Testis (tissue), 3 donors: ENCODE measurements around the gene COG8. TPM values are rescaled to one million over a fixed set of nuclear protein-coding genes. Genes with fewer than 3 reads are reported as not detected.

Source experiments
- DNase-seq: peaks from one replicate; pipeline ENCODE4 v3.0.0-alpha.2; 2019
- H3K27ac ChIP-seq, 2 donors: fragments of 200-600 bp; sonication (generic); one replicate each; pipeline ENCODE4 v1.5.1; 2019
- H3K27me3 ChIP-seq: fragments of 200-600 bp; sonication (generic); one replicate; pipeline ENCODE4 v1.5.1; 2019
- H3K36me3 ChIP-seq: fragments of 200-600 bp; sonication (generic); one replicate; pipeline ENCODE4 v1.5.1; 2017; ENCODE audit warnings: low read depth; ENCODE audit errors: missing control alignments
- H3K4me1 ChIP-seq: fragments of 200-600 bp; sonication (generic); one replicate; pipeline ENCODE4 v1.5.1; 2019
- H3K4me3 ChIP-seq, 2 donors: fragments of 200-600 bp; sonication (generic); one replicate each; pipeline ENCODE4 v1.5.1; 2017 to 2019
- H3K9me3 ChIP-seq: fragments of 200-600 bp; sonication (generic); one replicate; pipeline ENCODE4 v1.5.1; 2017
- POLR2A ChIP-seq: fragments of 450-650 bp; IDR thresholded peaks from one replicate; pipeline ENCODE4 v1.6.1; 2017; ENCODE audit warnings: antibody characterized with exemption, mild to moderate bottlenecking, moderate library complexity
- WGBS, 2 donors: methylation state at CpG; one replicate each; pipeline ENCODE4 v1.1.5; 2018; 5-methylcytosine and 5-hydroxymethylcytosine counted together
- intact Hi-C: fragments of 100-400 bp; cut with DNase I; formaldehyde crosslinking; loops from one replicate; pipeline ENCODE4 v1.15.1; 2023; ENCODE audit warnings: low total_unique reads
- polyA plus RNA-seq: library from polyadenylated mRNA; stranded (reverse); fragments of 350-450 nt; fragmentation: Illumina TruSeq; extraction: RNeasy Lipid Tissue Mini Kit (QIAGEN cat#74804); gene quantifications from one replicate; pipeline ENCODE4 v1.2.3, GENCODE V29; 2014; ENCODE audit warnings: low read depth, low replicate concordance; ENCODE audit not compliant: insufficient read depth
- total RNA-seq, 2 donors: library from RNA; depleted of rRNA; stranded (reverse); fragments of >200 nt; gene quantifications; one replicate each; pipeline ENCODE4 v1.2.3, GENCODE V29; 2016
- TF ChIP-seq, protein P1 (sequence below), 3 experiments: fragments of 450-650 bp in 2 of 3; fragments of 200-600 bp in 1 of 3; sonication (generic) in 1 of 3; IDR thresholded peaks; one replicate each; pipeline ENCODE4 v1.5.1; 2016 to 2019; ENCODE audit warnings: antibody characterized with exemption in 3 of 3, mild to moderate bottlenecking in 2 of 3, moderate library complexity in 1 of 3

The COG8 gene
- total and polyA plus RNA-seq, 3 donors from 2014 or later, result 74.1 to 96.6 (median 90.8) TPM

GRCh38 chr16:69330286-69331109 is 8.9 kb downstream of the COG8 start, which contains the start of gene PDF:
TSS of gene PDF (minus strand) at chr16:69330588. CDS start at chr16:69330570, 18 bp downstream.
- Histone ChIP-seq H3K4me1 (peaks cover 13% of the 10 kb centered on the region), H3K36me3 (no peaks in the 10 kb centered on the region), H3K27ac (peak within 1 kb of the TSS; percentile 61 to 91), H3K27me3 (no peaks in the 10 kb centered on the region), H3K9me3 (no peaks in the 10 kb centered on the region), H3K4me3 (peak within 1 kb of the TSS; percentile 73 to 86)
- peak; percentile 98 for DNase-seq
- intact Hi-C loops, result no loop called here
- TF ChIP-seq POLR2A, result peak; percentile 23
- TF ChIP-seq, protein P1, sequence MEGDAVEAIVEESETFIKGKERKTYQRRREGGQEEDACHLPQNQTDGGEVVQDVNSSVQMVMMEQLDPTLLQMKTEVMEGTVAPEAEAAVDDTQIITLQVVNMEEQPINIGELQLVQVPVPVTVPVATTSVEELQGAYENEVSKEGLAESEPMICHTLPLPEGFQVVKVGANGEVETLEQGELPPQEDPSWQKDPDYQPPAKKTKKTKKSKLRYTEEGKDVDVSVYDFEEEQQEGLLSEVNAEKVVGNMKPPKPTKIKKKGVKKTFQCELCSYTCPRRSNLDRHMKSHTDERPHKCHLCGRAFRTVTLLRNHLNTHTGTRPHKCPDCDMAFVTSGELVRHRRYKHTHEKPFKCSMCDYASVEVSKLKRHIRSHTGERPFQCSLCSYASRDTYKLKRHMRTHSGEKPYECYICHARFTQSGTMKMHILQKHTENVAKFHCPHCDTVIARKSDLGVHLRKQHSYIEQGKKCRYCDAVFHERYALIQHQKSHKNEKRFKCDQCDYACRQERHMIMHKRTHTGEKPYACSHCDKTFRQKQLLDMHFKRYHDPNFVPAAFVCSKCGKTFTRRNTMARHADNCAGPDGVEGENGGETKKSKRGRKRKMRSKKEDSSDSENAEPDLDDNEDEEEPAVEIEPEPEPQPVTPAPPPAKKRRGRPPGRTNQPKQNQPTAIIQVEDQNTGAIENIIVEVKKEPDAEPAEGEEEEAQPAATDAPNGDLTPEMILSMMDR (IDR thresholded peaks at IDR 0.05), result peak in 1 of 3 experiments; percentile 8
- 0 to 1% methylated on average over 30 to 73 of the region's 93 CpGs for WGBS, 2 donors

GRCh38 chr16:69329369-69330285 is 9.7 kb downstream of the COG8 start:
- Histone ChIP-seq H3K4me1 (peaks cover 13% of the 10 kb centered on the region), H3K27ac (peak overlapping the region in 1 of 2 donors; percentile 91), H3K36me3 (no peaks in the 10 kb centered on the region), H3K27me3 (no peaks in the 10 kb centered on the region), H3K9me3 (no peaks in the 10 kb centered on the region), H3K4me3 (peak overlapping the region; percentile 73 to 86)
- intact Hi-C loops, result no loop called here
- 14 to 20% methylated on average over 20 to 43 of the region's 77 CpGs for WGBS, 2 donors
- TF ChIP-seq, protein P1 (IDR thresholded peaks at IDR 0.05), result no peak
- peak; percentile 28 for DNase-seq

- H3K27me3 ChIP-seq, result no peaks in the 10 kb centered on the region
- H3K4me1 ChIP-seq, result peaks cover 13% of the 10 kb centered on the region
- intact Hi-C loops, result no loop called here
- no peaks in the 10 kb centered on the region for H3K36me3 ChIP-seq
- H3K9me3 ChIP-seq, result no peaks in the 10 kb centered on the region
- H3K27ac ChIP-seq, result no peak overlapping the region
- 46 to 57% methylated on average over 5 to 10 of the region's 10 CpGs for WGBS, 2 donors
- TF ChIP-seq, protein P1 (IDR thresholded peaks at IDR 0.05), result no peak
- TF ChIP-seq POLR2A, result no peak
- H3K4me3 ChIP-seq, result no peak overlapping the region
- DNase-seq, result no peak
Measured at GRCh38 chr16:69328854-69329316, 10.5 kb downstream of the COG8 start.

- DNase-seq, result no peak
- Histone ChIP-seq H3K27ac (no peak overlapping the region), H3K27me3 (no peaks in the 10 kb centered on the region), H3K4me1 (peaks cover 13% of the 10 kb centered on the region), H3K9me3 (no peaks in the 10 kb centered on the region), H3K4me3 (no peak overlapping the region), H3K36me3 (no peaks in the 10 kb centered on the region)
- TF ChIP-seq, protein P1 (IDR thresholded peaks at IDR 0.05), result no peak
- no peak for TF ChIP-seq POLR2A
- intact Hi-C loops, result no loop called here
- WGBS, 2 donors, result 90 to 91% methylated on average over 14 of the region's 14 CpGs
Measured at GRCh38 chr16:69327585-69328310, 11.6 kb downstream of the COG8 start.
